GM18498 (cell line): ENCODE data around the gene TMED8.
"Not testable (repeated sequence)": the region's sequence is repeated elsewhere in the genome, so short reads cannot be mapped to it uniquely, and the experiment has no call there.

Experiments
- ATAC-seq: cut with Tn5 transposase; IDR thresholded peaks from one replicate; pipeline ENCODE4 v1.9.1; 2021; ENCODE audit warnings: mild to moderate bottlenecking, moderate library complexity; ENCODE audit not compliant: unreplicated experiment

TMED8 gene

GRCh38 chr14:77369285-77369684 is 7.6 kb downstream of the TMED8 start:
- no peak for ATAC-seq

- ATAC-seq: no peak
Measured at GRCh38 chr14:77364146-77364545, 12.7 kb downstream of the TMED8 start.

GRCh38 chr14:77359626-77360025 is 17.3 kb downstream of the TMED8 start:
- no peak for ATAC-seq

GRCh38 chr14:77356899-77357298 is 20.0 kb downstream of the TMED8 start:
- no peak for ATAC-seq

- ATAC-seq: no peak
Measured at GRCh38 chr14:77355811-77356210, 21.1 kb downstream of the TMED8 start.

- ATAC-seq: no peak
Measured at GRCh38 chr14:77353469-77354141, 23.3 kb downstream of the TMED8 start.

- no peak for ATAC-seq
Measured at GRCh38 chr14:77347751-77348150, 29.1 kb downstream of the TMED8 start.

- ATAC-seq: no peak
Measured at GRCh38 chr14:77346495-77346894, 30.4 kb downstream of the TMED8 start.

- ATAC-seq: no peak
Measured at GRCh38 chr14:77344377-77344996, 32.4 kb downstream of the TMED8 start.

- no peak for ATAC-seq
Measured at GRCh38 chr14:77343662-77344061, 33.2 kb downstream of the TMED8 start.

- no peak for ATAC-seq
Measured at GRCh38 chr14:77342726-77343397, 34.0 kb downstream of the TMED8 start.

GRCh38 chr14:77340389-77340788 is 36.5 kb downstream of the TMED8 start:
- no peak for ATAC-seq

GRCh38 chr14:77339407-77339806 is 37.5 kb downstream of the TMED8 start:
- ATAC-seq: no peak

- ATAC-seq: no peak
Measured at GRCh38 chr14:77338302-77338701, 38.6 kb downstream of the TMED8 start.

- ATAC-seq: no peak
Measured at GRCh38 chr14:77337880-77338279, 39.0 kb downstream of the TMED8 start.

GRCh38 chr14:77337255-77337654 is 39.6 kb downstream of the TMED8 start:
- ATAC-seq: not testable (repeated sequence)

GRCh38 chr14:77335576-77335975 is 41.3 kb downstream of the TMED8 start:
- ATAC-seq: no peak

GRCh38 chr14:77329872-77330271 is 47.0 kb downstream of the TMED8 start:
- no peak for ATAC-seq

GRCh38 chr14:77327111-77327510 is 49.8 kb downstream of the TMED8 start:
- ATAC-seq: no peak

- ATAC-seq: no peak
Measured at GRCh38 chr14:77325746-77326094, 51.2 kb downstream of the TMED8 start.

- ATAC-seq: no peak
Measured at GRCh38 chr14:77324816-77325745, 51.8 kb downstream of the TMED8 start.
